HG03159 (cell line): ENCODE results near the gene THOC5.
"Not testable (repeated sequence)": the region's sequence is repeated elsewhere in the genome, so short reads cannot be mapped to it uniquely, and the experiment has no call there.

Experiments
- ATAC-seq: cut with Tn5 transposase; IDR thresholded peaks from one replicate; pipeline ENCODE4 v1.9.1; 2021; ENCODE audit warnings: mild to moderate bottlenecking, moderate library complexity; ENCODE audit not compliant: unreplicated experiment

THOC5 gene

GRCh38 chr22:29511126-29511862, 42.3 kb downstream of the THOC5 start:
- no peak for ATAC-seq

- ATAC-seq: no peak
Measured at GRCh38 chr22:29510542-29510941, 43.0 kb downstream of the THOC5 start.

- no peak for ATAC-seq
Measured at GRCh38 chr22:29509815-29510214, 43.7 kb downstream of the THOC5 start.

GRCh38 chr22:29509298-29509697, 44.3 kb downstream of the THOC5 start:
- ATAC-seq: no peak

- no peak for ATAC-seq
Measured at GRCh38 chr22:29503811-29504372, 49.7 kb downstream of the THOC5 start.

GRCh38 chr22:29499852-29500251, 53.7 kb downstream of the THOC5 start:
- ATAC-seq: no peak

GRCh38 chr22:29493636-29494035, 59.9 kb downstream of the THOC5 start:
- ATAC-seq: no peak

GRCh38 chr22:29491012-29491411, 62.5 kb downstream of the THOC5 start:
- no peak for ATAC-seq

- not testable (repeated sequence) for ATAC-seq
Measured at GRCh38 chr22:29489127-29489780, 64.3 kb downstream of the THOC5 start.

- no peak for ATAC-seq
Measured at GRCh38 chr22:29487426-29487986, 66.1 kb downstream of the THOC5 start.

- no peak for ATAC-seq
Measured at GRCh38 chr22:29485448-29485847, 68.1 kb downstream of the THOC5 start.

GRCh38 chr22:29484642-29485041, 68.9 kb downstream of the THOC5 start:
- no peak for ATAC-seq

GRCh38 chr22:29483254-29483653, 70.3 kb downstream of the THOC5 start:
- ATAC-seq: no peak

- ATAC-seq: no peak
Measured at GRCh38 chr22:29482726-29483125, 70.8 kb downstream of the THOC5 start.

GRCh38 chr22:29482253-29482652, 71.3 kb downstream of the THOC5 start:
- no peak for ATAC-seq

GRCh38 chr22:29481265-29482000, 72.1 kb downstream of the THOC5 start:
- ATAC-seq: no peak

- ATAC-seq: no peak
Measured at GRCh38 chr22:29480512-29481264, 72.9 kb downstream of the THOC5 start.

GRCh38 chr22:29480262-29480511, 73.4 kb downstream of the THOC5 start:
- no peak for ATAC-seq

- ATAC-seq: no peak
Measured at GRCh38 chr22:29479417-29480261, 73.9 kb downstream of the THOC5 start, which contains the start of gene NEFH. TSS of gene NEFH (plus strand) at chr22:29480218. CDS start at chr22:29480263, 45 bp downstream.
